HepG2 (cell line): ENCODE data around the gene IFT43. TPM values are rescaled to one million over a fixed set of nuclear protein-coding genes. Genes with fewer than 3 reads are reported as not detected.

ENCODE experiments used
- FOXC1 ChIP-seq: sonication (generic); formaldehyde crosslinking; IDR thresholded peaks from 2 replicates; pipeline ENCODE4 v1.8.0; 2022; ENCODE audit warnings: mild to moderate bottlenecking, missing genetic modification reagents, borderline replicate concordance
- HOXA5 ChIP-seq: sonication (generic); formaldehyde crosslinking; IDR thresholded peaks from 2 replicates; pipeline ENCODE4 v1.4.0; 2020; ENCODE audit warnings: missing genetic modification reagents
- HOXA9 ChIP-seq: sonication (generic); formaldehyde crosslinking; IDR thresholded peaks from 2 replicates; pipeline ENCODE4 v1.8.1; 2022; ENCODE audit warnings: missing genetic modification reagents, mild to moderate bottlenecking, moderate library complexity, borderline replicate concordance
- ISX ChIP-seq: sonication (generic); formaldehyde crosslinking; conservative IDR thresholded peaks from 2 replicates; pipeline ENCODE4 v1.5.0; 2020; ENCODE audit warnings: missing genetic modification reagents
- KLF11 ChIP-seq: IDR thresholded peaks from 2 replicates; pipeline ENCODE4 v1.6.1; 2016; ENCODE audit warnings: missing compliant biosample characterization
- KMT2B ChIP-seq: IDR thresholded peaks from 2 replicates; pipeline ENCODE4 v1.6.1; 2016; ENCODE audit warnings: missing genetic modification reagents, missing compliant biosample characterization
- MBD4 ChIP-seq: IDR thresholded peaks from 2 replicates; pipeline ENCODE4 v1.6.1; 2012; ENCODE audit warnings: low read length, inconsistent platforms, borderline replicate concordance
- MIER2 ChIP-seq: IDR thresholded peaks from 2 replicates; pipeline ENCODE4 v1.6.1; 2016; ENCODE audit warnings: missing biosample characterization, missing genetic modification reagents
- MYC ChIP-seq: sonication (generic); formaldehyde crosslinking; IDR thresholded peaks from 2 replicates; pipeline ENCODE4 v1.9.0; 2021; ENCODE audit warnings: missing genetic modification reagents, borderline replicate concordance
- NFIC ChIP-seq: IDR thresholded peaks from 2 replicates; pipeline ENCODE4 v1.6.1; 2012; ENCODE audit warnings: mild to moderate bottlenecking, low read length, inconsistent platforms
- PTBP1 ChIP-seq: fragments of 200-400 bp; formaldehyde crosslinking; IDR thresholded peaks from 2 replicates; pipeline ENCODE4 v1.6.1; 2018; ENCODE audit warnings: low read length, low read depth; ENCODE audit not compliant: poor library complexity, severe bottlenecking
- SMARCC2 ChIP-seq: fragments of 450-650 bp; IDR thresholded peaks from 2 replicates; pipeline ENCODE4 v1.6.1; 2017; ENCODE audit warnings: antibody characterized with exemption, mild to moderate bottlenecking
- SRF ChIP-seq: IDR thresholded peaks from 2 replicates; pipeline ENCODE4 v1.6.1; 2011; ENCODE audit warnings: mild to moderate bottlenecking, low read depth, low read length, moderate library complexity
- SRY ChIP-seq: sonication (generic); formaldehyde crosslinking; IDR thresholded peaks from 2 replicates; pipeline ENCODE4 v1.8.0; 2022; ENCODE audit warnings: mild to moderate bottlenecking, missing genetic modification reagents
- ZBTB43 ChIP-seq: sonication (generic); formaldehyde crosslinking; conservative IDR thresholded peaks from 2 replicates; pipeline ENCODE4 v1.4.0; 2020; ENCODE audit warnings: missing genetic modification reagents
- ZFY ChIP-seq: sonication (generic); formaldehyde crosslinking; IDR thresholded peaks from 2 replicates; pipeline ENCODE4 v1.4.0; 2020; ENCODE audit warnings: missing genetic modification reagents
- ZNF331 ChIP-seq: sonication (generic); formaldehyde crosslinking; IDR thresholded peaks from 2 replicates; pipeline ENCODE4 v1.4.0; 2020; ENCODE audit warnings: missing genetic modification reagents
- ZNF354B ChIP-seq: sonication (generic); formaldehyde crosslinking; IDR thresholded peaks from 2 replicates; pipeline ENCODE4 v1.8.0; 2022; ENCODE audit warnings: mild to moderate bottlenecking, missing genetic modification reagents
- ZNF570 ChIP-seq: sonication (generic); formaldehyde crosslinking; IDR thresholded peaks from 2 replicates; pipeline ENCODE4 v1.4.0; 2020; ENCODE audit warnings: mild to moderate bottlenecking, missing genetic modification reagents, borderline replicate concordance
- ZNF713 ChIP-seq: sonication (generic); formaldehyde crosslinking; IDR thresholded peaks from 2 replicates; pipeline ENCODE4 v1.4.0; 2020; ENCODE audit warnings: mild to moderate bottlenecking, missing genetic modification reagents
- ZNF746 ChIP-seq: sonication (generic); formaldehyde crosslinking; IDR thresholded peaks from 2 replicates; pipeline ENCODE4 v1.8.0; 2022; ENCODE audit warnings: mild to moderate bottlenecking, missing genetic modification reagents
- ZSCAN9 ChIP-seq: IDR thresholded peaks from 2 replicates; pipeline ENCODE4 v1.6.1; 2016; ENCODE audit warnings: borderline replicate concordance
- polyA plus RNA-seq, 8 experiments: library from polyadenylated mRNA; depleted of rRNA in 3 of 8; stranded (reverse) in 7 of 8; unstranded in 1 of 8; fragments of >200 nt; fragmentation: Illumina TruSeq in 4 of 8; extraction: Trizol in 4 of 8; gene quantifications; 2 replicates each; pipeline versions ENCODE4 v1.2.1 to v1.2.3, GENCODE V29; 2011 to 2016; ENCODE audit warnings: low read depth in 4 of 8, missing spikeins in 1 of 8, mixed read lengths in 1 of 8; ENCODE audit not compliant: insufficient read depth in 1 of 8
- total RNA-seq, 5 experiments: library from RNA; depleted of rRNA; stranded (reverse); fragments of >200 nt; fragmentation: Illumina TruSeq; extraction: Trizol; gene quantifications; 2 replicates each; pipeline ENCODE4 v1.2.3, GENCODE V29; 2016; ENCODE audit warnings: low read depth in 1 of 5
- TF ChIP-seq, protein P1 (sequence below): sonication (generic); formaldehyde crosslinking; IDR thresholded peaks from 2 replicates; pipeline ENCODE4 v1.8.1; 2023; ENCODE audit warnings: mild to moderate bottlenecking, inconsistent platforms, moderate library complexity, missing genetic modification reagents, borderline replicate concordance
- TF ChIP-seq, protein P2 (sequence below): sonication (generic); formaldehyde crosslinking; IDR thresholded peaks from 2 replicates; pipeline ENCODE4 v1.4.0; 2020; ENCODE audit warnings: mild to moderate bottlenecking, missing genetic modification reagents
- TF ChIP-seq, protein P3 (sequence below): sonication (generic); formaldehyde crosslinking; IDR thresholded peaks from 2 replicates; pipeline ENCODE4 v1.5.0; 2020; ENCODE audit warnings: missing genetic modification reagents
- TF ChIP-seq, protein P4 (sequence below): sonication (generic); formaldehyde crosslinking; IDR thresholded peaks from 2 replicates; pipeline ENCODE4 v1.8.0; 2022; ENCODE audit warnings: mild to moderate bottlenecking, missing genetic modification reagents; ENCODE audit not compliant: insufficient replicate concordance

The IFT43 gene
- total and polyA plus RNA-seq, 2 of the 13 experiments (the other 11 are each of a cell fraction or from before 2014, with no cell fraction given): 0.15 to 0.55 TPM

DNA sequence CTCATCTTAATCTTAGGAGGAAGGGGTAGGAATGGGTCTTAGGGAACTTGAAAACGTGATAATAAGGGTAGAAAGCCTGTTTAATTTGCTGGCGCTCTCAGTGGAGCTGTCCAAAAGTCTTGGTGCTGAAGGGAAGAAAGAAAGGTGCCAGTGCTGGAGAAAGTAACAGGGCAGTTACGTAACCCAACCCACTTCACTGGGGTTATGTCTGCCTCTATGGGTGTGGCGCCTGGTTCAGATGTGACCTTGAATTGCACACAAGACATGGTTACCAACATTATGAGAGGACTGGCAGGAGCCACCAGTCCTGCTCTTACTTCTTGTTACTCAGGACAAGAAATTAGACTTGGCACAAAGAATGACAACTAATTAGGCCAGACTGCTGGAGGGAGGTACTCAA is 147.5 kb downstream of the IFT43 start (continued):
- peak; percentile 96 for TF ChIP-seq MIER2 (CRISPR knock-in tag)
- TF ChIP-seq ZNF570 (CRISPR knock-in tag): no peak
- TF ChIP-seq, protein P1, sequence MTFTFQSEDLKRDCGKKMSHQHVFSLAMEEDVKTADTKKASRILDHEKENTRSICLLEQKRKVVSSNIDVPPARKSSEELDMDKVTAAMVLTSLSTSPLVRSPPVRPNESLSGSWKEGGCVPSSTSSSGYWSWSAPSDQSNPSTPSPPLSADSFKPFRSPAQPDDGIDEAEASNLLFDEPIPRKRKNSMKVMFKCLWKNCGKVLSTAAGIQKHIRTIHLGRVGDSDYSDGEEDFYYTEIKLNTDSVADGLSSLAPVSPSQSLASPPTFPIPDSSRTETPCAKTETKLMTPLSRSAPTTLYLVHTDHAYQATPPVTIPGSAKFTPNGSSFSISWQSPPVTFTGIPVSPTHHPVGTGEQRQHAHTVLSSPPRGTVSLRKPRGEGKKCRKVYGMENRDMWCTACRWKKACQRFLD (CRISPR knock-in tag): no peak
- no peak for TF ChIP-seq HOXA9 (CRISPR knock-in tag)
- TF ChIP-seq, protein P2, sequence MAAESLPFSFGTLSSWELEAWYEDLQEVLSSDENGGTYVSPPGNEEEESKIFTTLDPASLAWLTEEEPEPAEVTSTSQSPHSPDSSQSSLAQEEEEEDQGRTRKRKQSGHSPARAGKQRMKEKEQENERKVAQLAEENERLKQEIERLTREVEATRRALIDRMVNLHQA: no peak
- TF ChIP-seq SRF: no peak
- no peak for TF ChIP-seq PTBP1
- 0 out of 2 replicates have a peak, but pooled peaks have one; percentile 57 for TF ChIP-seq ZSCAN9
- TF ChIP-seq ISX: no peak
- no peak for TF ChIP-seq SRY (CRISPR knock-in tag)
- no peak for TF ChIP-seq ZFY (CRISPR knock-in tag)
- TF ChIP-seq FOXC1 (CRISPR knock-in tag): no peak
- peak; percentile 40; the same call in 1 of the 2 replicates for TF ChIP-seq KMT2B (CRISPR knock-in tag)
- TF ChIP-seq, protein P3, sequence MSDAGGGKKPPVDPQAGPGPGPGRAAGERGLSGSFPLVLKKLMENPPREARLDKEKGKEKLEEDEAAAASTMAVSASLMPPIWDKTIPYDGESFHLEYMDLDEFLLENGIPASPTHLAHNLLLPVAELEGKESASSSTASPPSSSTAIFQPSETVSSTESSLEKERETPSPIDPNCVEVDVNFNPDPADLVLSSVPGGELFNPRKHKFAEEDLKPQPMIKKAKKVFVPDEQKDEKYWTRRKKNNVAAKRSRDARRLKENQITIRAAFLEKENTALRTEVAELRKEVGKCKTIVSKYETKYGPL (CRISPR knock-in tag): peak; percentile 83; the same call in 1 of the 2 replicates
- TF ChIP-seq ZBTB43: peak; percentile 58; the same call in 1 of the 2 replicates
- TF ChIP-seq NFIC: no peak
- TF ChIP-seq SMARCC2: no peak
- TF ChIP-seq KLF11 (CRISPR knock-in tag): no peak
- TF ChIP-seq MYC: no peak
- no peak for TF ChIP-seq MBD4
- 0 out of 2 replicates have a peak, but pooled peaks have one; percentile 47 for TF ChIP-seq HOXA5 (CRISPR knock-in tag)
- TF ChIP-seq, protein P4, sequence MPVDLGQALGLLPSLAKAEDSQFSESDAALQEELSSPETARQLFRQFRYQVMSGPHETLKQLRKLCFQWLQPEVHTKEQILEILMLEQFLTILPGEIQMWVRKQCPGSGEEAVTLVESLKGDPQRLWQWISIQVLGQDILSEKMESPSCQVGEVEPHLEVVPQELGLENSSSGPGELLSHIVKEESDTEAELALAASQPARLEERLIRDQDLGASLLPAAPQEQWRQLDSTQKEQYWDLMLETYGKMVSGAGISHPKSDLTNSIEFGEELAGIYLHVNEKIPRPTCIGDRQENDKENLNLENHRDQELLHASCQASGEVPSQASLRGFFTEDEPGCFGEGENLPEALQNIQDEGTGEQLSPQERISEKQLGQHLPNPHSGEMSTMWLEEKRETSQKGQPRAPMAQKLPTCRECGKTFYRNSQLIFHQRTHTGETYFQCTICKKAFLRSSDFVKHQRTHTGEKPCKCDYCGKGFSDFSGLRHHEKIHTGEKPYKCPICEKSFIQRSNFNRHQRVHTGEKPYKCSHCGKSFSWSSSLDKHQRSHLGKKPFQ (CRISPR knock-in tag): no peak
- no peak for TF ChIP-seq ZNF746
- TF ChIP-seq ZNF331 (CRISPR knock-in tag): no peak
- no peak for TF ChIP-seq ZNF713 (CRISPR knock-in tag)
- TF ChIP-seq ZNF354B (CRISPR knock-in tag): no peak
